ENCODE results near the gene FABP3. TPM values are rescaled to one million over a fixed set of nuclear protein-coding genes. Genes with fewer than 3 reads are reported as not detected.

FABP3 gene
- total and polyA plus RNA-seq, 2 experiments from 2014 or later = 19.3 to 50.2 TPM

DNA sequence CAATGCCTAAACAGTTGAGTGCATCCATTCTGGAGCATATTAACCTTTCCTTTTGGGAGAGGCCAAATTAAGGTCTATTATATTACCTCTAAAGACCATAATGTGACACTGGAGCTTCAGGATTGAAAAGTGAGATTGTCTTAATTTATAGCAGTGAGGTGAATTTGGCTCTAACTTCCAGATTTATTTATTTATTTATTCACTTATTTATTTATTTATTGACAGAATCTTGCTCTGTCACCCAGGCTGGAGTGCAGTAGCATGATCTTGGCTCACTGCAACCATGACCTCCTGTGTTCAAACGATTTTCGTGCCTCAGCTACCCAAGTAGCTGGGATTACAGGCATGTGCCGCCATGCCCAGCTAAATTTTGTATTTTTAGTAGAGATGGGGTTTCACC lies 57.0 kb downstream of the FABP3 start:
- no peaks in the 10 kb centered on the region for H3F3A ChIP-seq (replicated peaks; ENCODE audit: low read depth)
- TF ChIP-seq, protein P1, sequence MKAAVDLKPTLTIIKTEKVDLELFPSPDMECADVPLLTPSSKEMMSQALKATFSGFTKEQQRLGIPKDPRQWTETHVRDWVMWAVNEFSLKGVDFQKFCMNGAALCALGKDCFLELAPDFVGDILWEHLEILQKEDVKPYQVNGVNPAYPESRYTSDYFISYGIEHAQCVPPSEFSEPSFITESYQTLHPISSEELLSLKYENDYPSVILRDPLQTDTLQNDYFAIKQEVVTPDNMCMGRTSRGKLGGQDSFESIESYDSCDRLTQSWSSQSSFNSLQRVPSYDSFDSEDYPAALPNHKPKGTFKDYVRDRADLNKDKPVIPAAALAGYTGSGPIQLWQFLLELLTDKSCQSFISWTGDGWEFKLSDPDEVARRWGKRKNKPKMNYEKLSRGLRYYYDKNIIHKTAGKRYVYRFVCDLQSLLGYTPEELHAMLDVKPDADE (IDR thresholded peaks at IDR 0.05) = no peak
- TF ChIP-seq, protein P2, sequence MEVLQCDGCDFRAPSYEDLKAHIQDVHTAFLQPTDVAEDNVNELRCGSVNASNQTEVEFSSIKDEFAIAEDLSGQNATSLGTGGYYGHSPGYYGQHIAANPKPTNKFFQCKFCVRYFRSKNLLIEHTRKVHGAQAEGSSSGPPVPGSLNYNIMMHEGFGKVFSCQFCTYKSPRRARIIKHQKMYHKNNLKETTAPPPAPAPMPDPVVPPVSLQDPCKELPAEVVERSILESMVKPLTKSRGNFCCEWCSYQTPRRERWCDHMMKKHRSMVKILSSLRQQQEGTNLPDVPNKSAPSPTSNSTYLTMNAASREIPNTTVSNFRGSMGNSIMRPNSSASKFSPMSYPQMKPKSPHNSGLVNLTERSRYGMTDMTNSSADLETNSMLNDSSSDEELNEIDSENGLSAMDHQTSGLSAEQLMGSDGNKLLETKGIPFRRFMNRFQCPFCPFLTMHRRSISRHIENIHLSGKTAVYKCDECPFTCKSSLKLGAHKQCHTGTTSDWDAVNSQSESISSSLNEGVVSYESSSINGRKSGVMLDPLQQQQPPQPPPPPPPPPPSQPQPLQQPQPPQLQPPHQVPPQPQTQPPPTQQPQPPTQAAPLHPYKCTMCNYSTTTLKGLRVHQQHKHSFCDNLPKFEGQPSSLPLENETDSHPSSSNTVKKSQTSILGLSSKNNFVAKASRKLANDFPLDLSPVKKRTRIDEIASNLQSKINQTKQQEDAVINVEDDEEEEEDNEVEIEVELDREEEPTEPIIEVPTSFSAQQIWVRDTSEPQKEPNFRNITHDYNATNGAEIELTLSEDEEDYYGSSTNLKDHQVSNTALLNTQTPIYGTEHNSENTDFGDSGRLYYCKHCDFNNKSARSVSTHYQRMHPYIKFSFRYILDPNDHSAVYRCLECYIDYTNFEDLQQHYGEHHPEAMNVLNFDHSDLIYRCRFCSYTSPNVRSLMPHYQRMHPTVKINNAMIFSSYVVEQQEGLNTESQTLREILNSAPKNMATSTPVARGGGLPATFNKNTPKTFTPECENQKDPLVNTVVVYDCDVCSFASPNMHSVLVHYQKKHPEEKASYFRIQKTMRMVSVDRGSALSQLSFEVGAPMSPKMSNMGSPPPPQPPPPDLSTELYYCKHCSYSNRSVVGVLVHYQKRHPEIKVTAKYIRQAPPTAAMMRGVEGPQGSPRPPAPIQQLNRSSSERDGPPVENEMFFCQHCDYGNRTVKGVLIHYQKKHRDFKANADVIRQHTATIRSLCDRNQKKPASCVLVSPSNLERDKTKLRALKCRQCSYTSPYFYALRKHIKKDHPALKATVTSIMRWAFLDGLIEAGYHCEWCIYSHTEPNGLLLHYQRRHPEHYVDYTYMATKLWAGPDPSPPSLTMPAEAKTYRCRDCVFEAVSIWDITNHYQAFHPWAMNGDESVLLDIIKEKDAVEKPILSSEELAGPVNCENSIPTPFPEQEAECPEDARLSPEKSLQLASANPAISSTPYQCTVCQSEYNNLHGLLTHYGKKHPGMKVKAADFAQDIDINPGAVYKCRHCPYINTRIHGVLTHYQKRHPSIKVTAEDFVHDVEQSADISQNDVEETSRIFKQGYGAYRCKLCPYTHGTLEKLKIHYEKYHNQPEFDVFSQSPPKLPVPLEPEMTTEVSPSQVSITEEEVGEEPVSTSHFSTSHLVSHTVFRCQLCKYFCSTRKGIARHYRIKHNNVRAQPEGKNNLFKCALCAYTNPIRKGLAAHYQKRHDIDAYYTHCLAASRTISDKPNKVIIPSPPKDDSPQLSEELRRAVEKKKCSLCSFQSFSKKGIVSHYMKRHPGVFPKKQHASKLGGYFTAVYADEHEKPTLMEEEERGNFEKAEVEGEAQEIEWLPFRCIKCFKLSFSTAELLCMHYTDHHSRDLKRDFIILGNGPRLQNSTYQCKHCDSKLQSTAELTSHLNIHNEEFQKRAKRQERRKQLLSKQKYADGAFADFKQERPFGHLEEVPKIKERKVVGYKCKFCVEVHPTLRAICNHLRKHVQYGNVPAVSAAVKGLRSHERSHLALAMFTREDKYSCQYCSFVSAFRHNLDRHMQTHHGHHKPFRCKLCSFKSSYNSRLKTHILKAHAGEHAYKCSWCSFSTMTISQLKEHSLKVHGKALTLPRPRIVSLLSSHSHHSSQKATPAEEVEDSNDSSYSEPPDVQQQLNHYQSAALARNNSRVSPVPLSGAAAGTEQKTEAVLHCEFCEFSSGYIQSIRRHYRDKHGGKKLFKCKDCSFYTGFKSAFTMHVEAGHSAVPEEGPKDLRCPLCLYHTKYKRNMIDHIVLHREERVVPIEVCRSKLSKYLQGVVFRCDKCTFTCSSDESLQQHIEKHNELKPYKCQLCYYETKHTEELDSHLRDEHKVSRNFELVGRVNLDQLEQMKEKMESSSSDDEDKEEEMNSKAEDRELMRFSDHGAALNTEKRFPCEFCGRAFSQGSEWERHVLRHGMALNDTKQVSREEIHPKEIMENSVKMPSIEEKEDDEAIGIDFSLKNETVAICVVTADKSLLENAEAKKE (CRISPR knock-in tag; IDR thresholded peaks at IDR 0.05) = no peak
- TF ChIP-seq POLR2AphosphoS5 (IDR thresholded peaks at IDR 0.05; ENCODE audit: low read depth) (no peak), NANOG (IDR thresholded peaks at IDR 0.05; ENCODE audit: borderline replicate concordance) (no peak), EZH2 (IDR thresholded peaks at IDR 0.05; ENCODE audit: low read depth, unreplicated experiment) (no peak), ZNF331 (CRISPR knock-in tag; IDR thresholded peaks at IDR 0.05; ENCODE audit: low read depth) (no peak), CREB1 (CRISPR knock-in tag; IDR thresholded peaks at IDR 0.05; ENCODE audit: low read depth) (no peak), ZNF114 (CRISPR knock-in tag; IDR thresholded peaks at IDR 0.05) (no peak), JUNB (IDR thresholded peaks at IDR 0.05; ENCODE audit: unreplicated experiment) (no peak), STAT1 (IDR thresholded peaks at IDR 0.05; ENCODE audit: unreplicated experiment) (no peak), EZH2phosphoT487 (IDR thresholded peaks at IDR 0.05; ENCODE audit: unreplicated experiment) (no peak)
- TF ChIP-seq, protein P3, sequence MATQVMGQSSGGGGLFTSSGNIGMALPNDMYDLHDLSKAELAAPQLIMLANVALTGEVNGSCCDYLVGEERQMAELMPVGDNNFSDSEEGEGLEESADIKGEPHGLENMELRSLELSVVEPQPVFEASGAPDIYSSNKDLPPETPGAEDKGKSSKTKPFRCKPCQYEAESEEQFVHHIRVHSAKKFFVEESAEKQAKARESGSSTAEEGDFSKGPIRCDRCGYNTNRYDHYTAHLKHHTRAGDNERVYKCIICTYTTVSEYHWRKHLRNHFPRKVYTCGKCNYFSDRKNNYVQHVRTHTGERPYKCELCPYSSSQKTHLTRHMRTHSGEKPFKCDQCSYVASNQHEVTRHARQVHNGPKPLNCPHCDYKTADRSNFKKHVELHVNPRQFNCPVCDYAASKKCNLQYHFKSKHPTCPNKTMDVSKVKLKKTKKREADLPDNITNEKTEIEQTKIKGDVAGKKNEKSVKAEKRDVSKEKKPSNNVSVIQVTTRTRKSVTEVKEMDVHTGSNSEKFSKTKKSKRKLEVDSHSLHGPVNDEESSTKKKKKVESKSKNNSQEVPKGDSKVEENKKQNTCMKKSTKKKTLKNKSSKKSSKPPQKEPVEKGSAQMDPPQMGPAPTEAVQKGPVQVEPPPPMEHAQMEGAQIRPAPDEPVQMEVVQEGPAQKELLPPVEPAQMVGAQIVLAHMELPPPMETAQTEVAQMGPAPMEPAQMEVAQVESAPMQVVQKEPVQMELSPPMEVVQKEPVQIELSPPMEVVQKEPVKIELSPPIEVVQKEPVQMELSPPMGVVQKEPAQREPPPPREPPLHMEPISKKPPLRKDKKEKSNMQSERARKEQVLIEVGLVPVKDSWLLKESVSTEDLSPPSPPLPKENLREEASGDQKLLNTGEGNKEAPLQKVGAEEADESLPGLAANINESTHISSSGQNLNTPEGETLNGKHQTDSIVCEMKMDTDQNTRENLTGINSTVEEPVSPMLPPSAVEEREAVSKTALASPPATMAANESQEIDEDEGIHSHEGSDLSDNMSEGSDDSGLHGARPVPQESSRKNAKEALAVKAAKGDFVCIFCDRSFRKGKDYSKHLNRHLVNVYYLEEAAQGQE (IDR thresholded peaks at IDR 0.05; ENCODE audit: unreplicated experiment) = no peak
- TF ChIP-seq, protein P4, sequence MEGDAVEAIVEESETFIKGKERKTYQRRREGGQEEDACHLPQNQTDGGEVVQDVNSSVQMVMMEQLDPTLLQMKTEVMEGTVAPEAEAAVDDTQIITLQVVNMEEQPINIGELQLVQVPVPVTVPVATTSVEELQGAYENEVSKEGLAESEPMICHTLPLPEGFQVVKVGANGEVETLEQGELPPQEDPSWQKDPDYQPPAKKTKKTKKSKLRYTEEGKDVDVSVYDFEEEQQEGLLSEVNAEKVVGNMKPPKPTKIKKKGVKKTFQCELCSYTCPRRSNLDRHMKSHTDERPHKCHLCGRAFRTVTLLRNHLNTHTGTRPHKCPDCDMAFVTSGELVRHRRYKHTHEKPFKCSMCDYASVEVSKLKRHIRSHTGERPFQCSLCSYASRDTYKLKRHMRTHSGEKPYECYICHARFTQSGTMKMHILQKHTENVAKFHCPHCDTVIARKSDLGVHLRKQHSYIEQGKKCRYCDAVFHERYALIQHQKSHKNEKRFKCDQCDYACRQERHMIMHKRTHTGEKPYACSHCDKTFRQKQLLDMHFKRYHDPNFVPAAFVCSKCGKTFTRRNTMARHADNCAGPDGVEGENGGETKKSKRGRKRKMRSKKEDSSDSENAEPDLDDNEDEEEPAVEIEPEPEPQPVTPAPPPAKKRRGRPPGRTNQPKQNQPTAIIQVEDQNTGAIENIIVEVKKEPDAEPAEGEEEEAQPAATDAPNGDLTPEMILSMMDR (conservative IDR thresholded peaks at IDR 0.05; ENCODE audit: low read depth in 2 of 2) = no peak
- H3K9me2 ChIP-seq (ENCODE audit: insufficient read depth) = no peaks in the 10 kb centered on the region
- DNase-seq (ENCODE audit: low spot score) (no peak), ATAC-seq (no peak)
- no peak overlapping the region for H3K4me3 ChIP-seq
- H3K4me1 ChIP-seq (ENCODE audit: insufficient read depth) = no peaks in the 10 kb centered on the region
- H3K4me1 Mint-ChIP-seq = no peaks in the 10 kb centered on the region
- H3K4me2 ChIP-seq = no peak overlapping the region
- no peak overlapping the region for H3K27ac ChIP-seq (ENCODE audit: low read depth)
- no peak overlapping the region for H3K27ac Mint-ChIP-seq
- H3K4me3 Mint-ChIP-seq = no peak overlapping the region
- no peaks in the 10 kb centered on the region for H3K27me3 ChIP-seq (ENCODE audit: insufficient read depth)
- H3K36me3 Mint-ChIP-seq (ENCODE audit: low read depth) = peaks cover 48% of the 10 kb centered on the region
- H3K9me3 Mint-ChIP-seq = no peaks in the 10 kb centered on the region
- no peaks in the 10 kb centered on the region for H3K27me3 Mint-ChIP-seq (ENCODE audit: insufficient read depth, low read depth, poor library complexity)
- peaks cover 39% of the 10 kb centered on the region for H3K36me3 ChIP-seq (ENCODE audit: insufficient read depth)
- H2AFZ ChIP-seq = no peak overlapping the region
- H3K79me2 ChIP-seq (replicated peaks; ENCODE audit: insufficient read depth) = peaks cover 2% of the 10 kb centered on the region; the same call in 1 of the 2 replicates
- peaks cover 8% of the 10 kb centered on the region; the same call in 1 of the 2 replicates for H4K20me1 ChIP-seq (replicated peaks; ENCODE audit: insufficient read depth)
